Hematopoietic multipotent progenitor cell treated with erythropoietin and hydrocortisone succinate and interleukin-3 and kit ligand, for 15 days (in vitro differentiated cells): ENCODE results near the gene BEND4.
"Not testable (repeated sequence)": the region's sequence is repeated elsewhere in the genome, so short reads cannot be mapped to it uniquely, and the experiment has no call there.

Experiments used
- DNase-seq: peaks from one replicate; pipeline ENCODE4 v3.0.0-alpha.2; 2015; ENCODE audit warnings: low spot score

BEND4 gene

DNA sequence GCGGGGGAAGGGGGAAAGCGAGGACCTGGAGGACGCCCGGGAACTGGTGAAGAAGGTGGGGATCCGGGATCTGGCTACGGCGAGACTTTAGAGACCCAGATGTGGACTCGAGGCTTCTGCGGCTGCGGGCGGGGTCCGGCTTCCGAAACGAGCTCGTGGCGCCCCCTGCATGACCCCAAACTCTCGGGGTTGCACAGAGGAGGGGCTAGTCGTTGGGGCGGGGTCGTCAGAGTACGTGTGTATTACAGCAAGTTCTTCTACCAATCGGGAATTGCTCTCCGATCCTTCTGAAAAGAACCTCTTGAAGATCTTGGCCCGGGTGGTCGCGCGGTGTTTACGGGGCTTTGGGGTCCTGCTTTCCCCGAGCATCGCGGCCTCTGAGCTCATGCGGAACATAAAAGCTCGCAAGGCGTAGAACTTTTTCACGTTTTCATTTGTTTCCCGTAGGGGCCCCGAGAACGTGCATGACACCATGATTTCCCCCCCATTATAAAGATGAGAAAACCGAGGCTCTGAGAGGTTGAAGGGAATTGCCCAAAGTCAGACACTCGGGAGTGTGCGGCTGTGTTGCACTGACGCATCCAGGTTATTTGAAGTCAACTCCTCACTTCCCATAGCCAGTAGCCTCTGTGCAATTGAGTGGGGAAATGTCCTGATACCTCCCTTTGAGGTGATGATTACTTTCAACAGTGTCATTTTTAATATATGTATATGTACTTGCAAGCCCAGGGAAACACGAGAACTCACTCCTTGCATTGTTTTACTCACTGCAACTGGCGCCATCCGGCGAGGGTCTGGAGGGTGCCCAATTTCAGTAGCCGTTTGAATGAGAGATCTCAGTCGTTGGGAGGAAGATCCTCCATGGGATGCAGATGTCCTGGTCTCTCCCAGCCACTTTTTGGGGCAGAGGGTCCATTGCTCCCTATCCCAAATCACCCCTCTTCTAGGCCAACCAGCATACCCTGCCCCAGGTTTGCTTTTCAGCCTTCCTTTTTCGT is at the start of gene BEND4:
Gene BEND4, minus strand, starts transcription at position 149 of the 998 bp plus-strand sequence. CDS start 512 bp downstream, outside the sequence.
- no peak for DNase-seq

DNA sequence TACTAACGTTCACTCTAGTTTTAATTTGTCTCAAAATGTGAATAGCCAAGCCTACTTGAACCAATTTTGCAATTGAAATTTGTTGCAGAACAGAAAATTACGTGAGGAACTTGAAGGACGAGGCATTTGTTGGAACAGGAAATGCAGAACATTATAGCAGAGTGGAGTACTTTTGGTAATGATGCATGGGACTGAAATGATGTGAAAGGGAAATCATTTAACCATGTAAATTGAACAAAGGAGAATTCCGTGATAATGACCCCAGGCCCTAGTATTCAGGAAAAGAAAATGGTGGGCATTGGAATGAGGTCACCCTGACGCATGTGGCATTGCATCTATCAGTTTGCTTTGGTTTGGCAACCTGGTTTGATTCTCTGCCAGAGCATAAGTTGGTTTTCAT is 44.9 kb upstream of the BEND4 start:
- no peak for DNase-seq

DNA sequence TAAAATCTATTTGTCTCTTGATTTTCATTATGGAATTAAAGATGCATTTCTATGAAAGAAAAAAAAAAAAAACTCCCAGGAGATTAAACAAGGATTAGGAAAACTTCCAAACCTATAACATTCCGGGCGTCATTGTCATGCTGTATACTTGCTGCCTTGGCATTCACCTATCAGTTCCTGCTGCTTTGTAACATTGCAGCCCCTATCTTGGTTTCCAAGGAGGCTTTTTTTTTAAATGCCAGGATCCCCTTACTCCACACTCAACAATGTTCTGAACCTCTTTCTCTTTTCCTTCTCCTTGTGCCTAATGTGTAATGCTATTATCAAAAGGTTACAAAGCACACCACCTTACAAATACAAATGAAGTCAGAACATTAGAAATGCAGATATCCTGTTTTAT is 20.5 kb upstream of the BEND4 start:
- no peak for DNase-seq

GRCh38 chr4:42172128-42172790 is 19.8 kb upstream of the BEND4 start:
- no peak for DNase-seq

DNA sequence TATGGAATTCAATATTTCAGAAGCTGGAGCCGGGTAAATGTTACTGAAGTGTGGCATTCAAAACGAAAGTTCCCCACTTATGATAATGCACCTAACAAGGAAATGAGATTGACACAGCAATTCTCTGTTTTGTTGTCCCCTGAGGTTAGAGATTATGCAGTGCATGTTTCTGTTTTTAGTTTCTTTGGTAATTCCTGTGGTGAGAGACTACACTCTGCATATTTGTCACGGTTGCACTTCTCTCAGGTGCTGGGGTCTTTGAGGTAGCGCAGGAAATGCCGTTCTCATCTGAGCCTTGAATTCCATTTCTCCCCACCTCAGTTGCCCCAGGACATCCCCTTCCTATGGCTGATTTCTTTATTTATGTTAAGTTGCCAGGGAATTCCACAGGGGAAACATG is 15.3 kb upstream of the BEND4 start:
- DNase-seq, result no peak

- DNase-seq, result not testable (repeated sequence)
Measured at GRCh38 chr4:42166186-42166585, 13.7 kb upstream of the BEND4 start.

GRCh38 chr4:42159271-42160001 is 7.0 kb upstream of the BEND4 start:
- no peak for DNase-seq

- no peak for DNase-seq
Measured at GRCh38 chr4:42151568-42152506, 618 bp downstream of the BEND4 start.

- DNase-seq, result no peak
Measured at GRCh38 chr4:42150653-42151567, 1.5 kb downstream of the BEND4 start.

GRCh38 chr4:42149004-42149403 is 3.5 kb downstream of the BEND4 start:
- no peak for DNase-seq

DNA sequence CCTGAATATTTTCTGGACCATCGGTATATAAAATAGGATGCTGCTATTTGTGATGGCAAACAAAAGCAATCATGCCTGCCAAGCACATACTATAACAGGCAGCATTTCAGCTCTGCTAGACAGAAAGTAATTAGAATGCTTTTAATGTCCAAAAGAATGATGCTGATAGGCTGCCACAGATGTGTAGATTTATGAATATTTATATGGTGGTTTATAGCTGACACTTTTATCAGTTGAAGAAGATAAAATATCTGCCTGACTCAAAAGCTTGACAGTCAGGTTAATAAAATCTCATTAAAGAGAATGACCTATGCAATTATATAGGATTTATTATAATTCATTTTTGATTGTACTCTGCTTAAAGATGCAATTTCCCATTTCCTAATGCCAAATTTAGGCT is 4.0 kb downstream of the BEND4 start:
- DNase-seq, result no peak

GRCh38 chr4:42144028-42144427 is 8.4 kb downstream of the BEND4 start:
- DNase-seq, result no peak

- no peak for DNase-seq
Measured at GRCh38 chr4:42142591-42142990, 9.9 kb downstream of the BEND4 start.

DNA sequence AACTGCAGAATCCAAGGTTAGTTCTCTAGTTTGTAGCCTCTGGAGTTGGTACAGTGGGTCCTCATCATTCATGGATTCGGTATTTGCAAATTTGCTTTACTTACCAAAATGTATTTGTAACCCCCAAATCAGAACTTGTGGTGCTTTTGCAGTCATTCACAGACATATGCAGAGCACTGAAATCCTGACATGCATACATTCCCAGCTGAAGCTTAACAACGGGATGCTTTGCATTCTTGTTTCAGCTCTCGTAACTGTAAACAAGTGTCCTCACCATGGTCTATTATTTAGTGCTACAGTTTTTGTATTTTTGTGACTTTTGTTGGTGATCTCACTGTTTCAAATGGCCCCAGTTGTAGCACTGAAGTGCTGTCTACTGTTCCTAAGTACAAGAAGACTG is 16.1 kb downstream of the BEND4 start:
- DNase-seq, result no peak

GRCh38 chr4:42133006-42133405 is 19.4 kb downstream of the BEND4 start:
- no peak for DNase-seq

- DNase-seq, result no peak
Measured at GRCh38 chr4:42132099-42132498, 20.4 kb downstream of the BEND4 start.

GRCh38 chr4:42123071-42123644 is 29.3 kb downstream of the BEND4 start:
- no peak for DNase-seq

DNA sequence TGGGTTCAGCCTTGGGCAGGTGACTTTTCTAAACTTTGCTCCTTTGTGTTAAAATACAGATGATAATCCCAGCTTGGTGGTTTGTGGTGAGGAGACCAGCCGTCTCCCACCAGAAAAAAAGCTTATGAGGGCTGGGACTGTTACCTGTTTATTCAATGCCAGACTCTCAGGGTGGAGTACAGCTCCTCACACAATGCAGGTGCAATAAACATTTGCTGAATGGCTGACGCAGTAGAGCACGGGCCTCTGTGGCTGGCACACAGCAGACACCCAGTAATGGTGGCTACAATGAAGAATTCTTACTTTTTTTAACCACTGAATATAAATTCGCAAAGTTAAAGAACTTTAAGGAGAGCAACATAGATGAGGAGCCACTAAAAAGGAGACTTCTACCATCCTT is 30.2 kb downstream of the BEND4 start:
- DNase-seq, result no peak

DNA sequence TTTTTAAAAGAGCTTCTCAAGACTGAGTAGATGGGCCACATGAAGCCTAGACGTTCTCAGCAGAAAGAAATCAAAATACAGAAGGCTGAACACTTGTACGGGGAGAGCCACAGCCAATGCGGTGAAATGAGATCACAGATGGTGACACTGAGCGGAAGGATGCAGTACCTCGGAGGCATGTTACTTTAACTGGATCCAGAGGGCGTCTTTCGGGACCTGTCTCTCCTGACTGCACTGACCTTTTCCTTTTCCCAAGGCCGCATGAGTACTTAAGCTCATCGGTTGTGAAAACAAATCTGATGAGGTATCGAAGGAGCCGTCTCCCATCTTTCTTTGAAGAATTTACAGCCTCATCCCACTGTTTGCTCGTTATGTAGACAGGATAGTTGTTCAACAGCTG is 32.6 kb downstream of the BEND4 start:
- DNase-seq, result no peak

DNA sequence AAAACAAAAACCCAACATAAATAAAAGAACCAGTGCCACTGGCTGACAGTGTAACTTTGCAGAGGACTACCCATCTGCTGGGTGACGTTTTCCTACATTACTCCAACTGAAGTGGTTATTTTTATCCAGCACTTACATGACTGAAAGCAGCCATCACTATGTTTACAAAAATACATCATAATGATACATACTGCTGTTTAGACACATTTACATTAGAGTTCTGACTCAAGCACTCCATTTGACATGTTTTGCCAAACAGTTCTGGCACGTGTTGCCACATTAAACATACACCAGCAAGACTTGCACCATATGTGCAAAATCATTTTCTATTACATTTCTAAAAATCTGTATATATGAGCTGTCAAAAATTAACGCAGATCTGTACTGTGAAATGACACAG is 39.6 kb downstream of the BEND4 start:
- DNase-seq, result no peak
